ENCODE measurements around the gene APOM.

DNA sequence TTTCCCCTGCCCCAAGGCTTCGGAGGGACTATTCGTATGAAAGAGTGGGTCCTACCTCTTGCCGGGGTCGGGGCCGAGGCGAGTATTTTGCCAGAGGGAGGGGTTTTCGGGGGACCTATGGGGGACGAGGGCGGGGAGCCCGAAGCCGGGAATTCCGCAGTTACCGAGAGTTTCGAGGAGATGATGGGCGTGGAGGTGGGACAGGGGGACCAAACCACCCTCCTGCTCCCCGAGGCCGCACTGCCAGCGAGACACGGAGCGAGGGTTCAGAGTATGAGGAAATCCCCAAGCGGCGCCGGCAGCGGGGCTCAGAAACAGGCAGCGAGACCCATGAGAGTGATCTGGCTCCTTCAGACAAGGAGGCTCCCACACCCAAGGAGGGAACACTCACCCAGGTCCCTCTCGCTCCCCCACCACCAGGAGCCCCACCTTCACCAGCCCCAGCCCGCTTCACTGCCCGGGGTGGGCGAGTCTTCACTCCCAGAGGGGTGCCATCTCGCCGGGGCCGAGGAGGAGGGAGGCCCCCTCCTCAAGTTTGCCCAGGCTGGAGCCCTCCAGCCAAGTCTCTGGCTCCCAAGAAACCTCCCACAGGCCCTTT is 23.9 kb upstream of the APOM start:
- TF ChIP-seq ZNF416 (CRISPR knock-in tag; IDR thresholded peaks at IDR 0.05) = no peak
- TF ChIP-seq ELF4 (CRISPR knock-in tag; IDR thresholded peaks at IDR 0.05; ENCODE audit: low read depth) = no peak
- TF ChIP-seq, protein P1, sequence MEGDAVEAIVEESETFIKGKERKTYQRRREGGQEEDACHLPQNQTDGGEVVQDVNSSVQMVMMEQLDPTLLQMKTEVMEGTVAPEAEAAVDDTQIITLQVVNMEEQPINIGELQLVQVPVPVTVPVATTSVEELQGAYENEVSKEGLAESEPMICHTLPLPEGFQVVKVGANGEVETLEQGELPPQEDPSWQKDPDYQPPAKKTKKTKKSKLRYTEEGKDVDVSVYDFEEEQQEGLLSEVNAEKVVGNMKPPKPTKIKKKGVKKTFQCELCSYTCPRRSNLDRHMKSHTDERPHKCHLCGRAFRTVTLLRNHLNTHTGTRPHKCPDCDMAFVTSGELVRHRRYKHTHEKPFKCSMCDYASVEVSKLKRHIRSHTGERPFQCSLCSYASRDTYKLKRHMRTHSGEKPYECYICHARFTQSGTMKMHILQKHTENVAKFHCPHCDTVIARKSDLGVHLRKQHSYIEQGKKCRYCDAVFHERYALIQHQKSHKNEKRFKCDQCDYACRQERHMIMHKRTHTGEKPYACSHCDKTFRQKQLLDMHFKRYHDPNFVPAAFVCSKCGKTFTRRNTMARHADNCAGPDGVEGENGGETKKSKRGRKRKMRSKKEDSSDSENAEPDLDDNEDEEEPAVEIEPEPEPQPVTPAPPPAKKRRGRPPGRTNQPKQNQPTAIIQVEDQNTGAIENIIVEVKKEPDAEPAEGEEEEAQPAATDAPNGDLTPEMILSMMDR (IDR thresholded peaks at IDR 0.05) = no peak
- TF ChIP-seq, protein P2, sequence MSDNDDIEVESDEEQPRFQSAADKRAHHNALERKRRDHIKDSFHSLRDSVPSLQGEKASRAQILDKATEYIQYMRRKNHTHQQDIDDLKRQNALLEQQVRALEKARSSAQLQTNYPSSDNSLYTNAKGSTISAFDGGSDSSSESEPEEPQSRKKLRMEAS (CRISPR knock-in tag; IDR thresholded peaks at IDR 0.05) = no peak
- TF ChIP-seq USF2 (CRISPR knock-in tag; IDR thresholded peaks at IDR 0.05) = no peak
- no peak for TF ChIP-seq E2F1 (CRISPR knock-in tag; IDR thresholded peaks at IDR 0.05)
- no peak for TF ChIP-seq TP53 (CRISPR knock-in tag; IDR thresholded peaks at IDR 0.05)
- TF ChIP-seq NFYB (CRISPR knock-in tag; conservative IDR thresholded peaks at IDR 0.05; ENCODE audit: low read depth) = no peak
- TF ChIP-seq FOXJ3 (CRISPR knock-in tag; IDR thresholded peaks at IDR 0.05; ENCODE audit: borderline replicate concordance) = no peak
